Caco-2 (cell line): Measurements from ENCODE around the gene LMBR1L. TPM values are rescaled to one million over a fixed set of nuclear protein-coding genes. Genes with fewer than 3 reads are reported as not detected.

Experiments used
- BruUV-seq: library from RNA; stranded (reverse); fragments of 400-500 nt; replicated peaks from 2 replicates; lab custom pipeline; 2021; lab: Mats Ljungman, UMichigan
- CTCF ChIA-PET: fragments of 300-600 bp; sonication (Branson Sonifier 250); formaldehyde crosslinking; loops from one replicate; lab custom pipeline; 2022; ENCODE audit warnings: antibody characterized with exemption; lab: Charles Lee
- POLR2A ChIA-PET: fragments of 300-600 bp; sonication (Branson Sonifier 250); formaldehyde crosslinking; loops from one replicate; lab custom pipeline; 2022; ENCODE audit warnings: antibody characterized with exemption; lab: Charles Lee
- DNase-seq, 2 experiments: peaks; one replicate each; pipeline versions ENCODE4 v3.0.0 to v3.0.0-alpha.2; 2020 to 2022
- H3K27me3 ChIP-seq: replicated peaks from 2 replicates; pipeline ENCODE4 v1.6.0; 2011; ENCODE audit warnings: low read length; ENCODE audit not compliant: control insufficient read depth, insufficient read depth
- H3K36me3 ChIP-seq: 2 replicates; pipeline ENCODE4 v1.5.1; 2011; ENCODE audit warnings: low read length; ENCODE audit not compliant: control insufficient read depth, insufficient read depth
- H3K4me1 ChIP-seq: fragments of 250-450 bp; sonication (Bioruptor Pico); 2 replicates; pipeline ENCODE4 v1.5.1; 2020; ENCODE audit warnings: mild to moderate bottlenecking
- H3K4me3 ChIP-seq: 2 replicates; pipeline ENCODE4 v1.5.1; 2011; ENCODE audit warnings: low read depth, mild to moderate bottlenecking, control low read depth, low read length
- H3K9me3 ChIP-seq: fragments of 250-450 bp; sonication (Bioruptor Pico); 2 replicates; pipeline ENCODE4 v1.5.1; 2020; ENCODE audit warnings: mild to moderate bottlenecking, moderate library complexity
- H3K27ac Mint-ChIP-seq: one replicate; pipeline ENCODE4 v1.8.0; 2022; ENCODE audit warnings: mixed read lengths; ENCODE audit not compliant: unreplicated experiment
- H3K27me3 Mint-ChIP-seq: one replicate; pipeline ENCODE4 v1.8.0; 2022; ENCODE audit warnings: mixed read lengths; ENCODE audit not compliant: insufficient read depth, unreplicated experiment
- H3K36me3 Mint-ChIP-seq: one replicate; pipeline ENCODE4 v1.8.0; 2022; ENCODE audit warnings: mild to moderate bottlenecking, mixed read lengths; ENCODE audit not compliant: insufficient read depth, unreplicated experiment
- H3K4me1 Mint-ChIP-seq: one replicate; pipeline ENCODE4 v1.8.0; 2022; ENCODE audit warnings: low read depth, mixed read lengths; ENCODE audit not compliant: unreplicated experiment
- H3K4me3 Mint-ChIP-seq: one replicate; pipeline ENCODE4 v1.8.0; 2022; ENCODE audit warnings: mild to moderate bottlenecking, moderate library complexity, mixed read lengths; ENCODE audit not compliant: unreplicated experiment
- H3K9me3 Mint-ChIP-seq: one replicate; pipeline ENCODE4 v1.8.0; 2022; ENCODE audit warnings: mixed read lengths; ENCODE audit not compliant: unreplicated experiment
- CTCF ChIP-seq, 2 experiments: fragments of 200-600 bp in 1 of 2; IDR thresholded peaks; 1 replicate in 1 of 2; 2 replicates in 1 of 2; pipeline versions ENCODE4 v1.5.1 to v1.8.0; 2011 to 2022; ENCODE audit warnings: antibody characterized with exemption in 1 of 2, control low read depth in 1 of 2, inconsistent platforms in 1 of 2, low read depth in 1 of 2, low read length in 1 of 2, mild to moderate bottlenecking in 1 of 2, moderate library complexity in 1 of 2; ENCODE audit not compliant: insufficient read depth in 1 of 2, severe bottlenecking in 1 of 2, unreplicated experiment in 1 of 2
- intact Hi-C: fragments of 100-400 bp; cut with micrococcal nuclease; formaldehyde crosslinking; loops from one replicate; pipeline ENCODE4 v1.10.0; 2022; ENCODE audit not compliant: unreplicated experiment
- total RNA-seq: library from RNA; stranded (reverse); gene quantifications from 2 replicates; pipeline ENCODE4 v1.2.3, GENCODE V29; 2022

LMBR1L gene
- total RNA-seq, 1 experiment from 2014 or later, result 43.1 TPM

DNA sequence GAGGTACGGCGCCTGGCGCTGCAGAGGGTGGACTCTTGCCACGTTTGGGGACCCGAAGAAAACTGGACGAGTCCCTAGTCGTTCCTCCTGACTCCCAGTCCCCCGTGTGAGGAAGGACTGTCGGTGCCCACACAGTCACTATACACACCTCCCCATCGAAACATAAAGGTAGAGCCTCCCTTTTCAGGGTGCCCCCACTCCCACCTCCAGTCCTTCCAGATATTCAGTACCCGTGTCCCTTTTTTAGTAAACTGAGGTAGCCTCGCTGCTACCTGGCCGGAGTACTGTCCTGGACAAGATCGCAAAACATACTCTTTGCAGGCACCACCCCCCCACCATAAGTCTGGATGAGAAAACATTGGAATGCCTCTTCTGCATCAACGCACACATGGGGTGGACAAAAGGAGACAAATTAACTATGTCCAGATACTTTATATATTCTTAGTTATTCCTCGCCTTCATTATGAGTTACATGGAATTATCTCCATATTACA, 49.4 kb downstream of the LMBR1L start:
- peaks cover 11% of the 10 kb centered on the region for H3K36me3 Mint-ChIP-seq
- H3K9me3 ChIP-seq, result no peaks in the 10 kb centered on the region
- H3K27ac Mint-ChIP-seq, result peak overlapping the region; percentile 97
- H3K4me3 Mint-ChIP-seq, result peak overlapping the region; percentile 83
- CTCF ChIA-PET, result no interaction called here
- H3K36me3 ChIP-seq, result no peaks in the 10 kb centered on the region
- H3K4me3 ChIP-seq, result peak overlapping the region; percentile 91
- no peaks in the 10 kb centered on the region for H3K27me3 ChIP-seq
- intact Hi-C loops, result no loop called here
- BruUV-seq, result TSS peak; percentile 44
- peaks cover 11% of the 10 kb centered on the region for H3K4me1 Mint-ChIP-seq
- DNase-seq, result no peak
- H3K9me3 Mint-ChIP-seq, result no peaks in the 10 kb centered on the region
- TF ChIP-seq CTCF (IDR thresholded peaks at IDR 0.05; ENCODE audit: insufficient read depth in 1 of 2, low read depth in 1 of 2, low read length in 1 of 2, severe bottlenecking in 1 of 2, unreplicated experiment in 1 of 2), result no peak
- POLR2A ChIA-PET, result no interaction called here
- peaks cover 17% of the 10 kb centered on the region for H3K4me1 ChIP-seq
- H3K27me3 Mint-ChIP-seq, result no peaks in the 10 kb centered on the region

- no peaks in the 10 kb centered on the region for H3K27me3 Mint-ChIP-seq
- H3K36me3 ChIP-seq, result peaks cover 3% of the 10 kb centered on the region; the same call in 1 of the 2 replicates
- CTCF ChIA-PET, result interaction anchor here (1.0 kb wide), 1 partner anchor 9 kb away, joined by 4 read pairs; the partner anchor contains the start of gene RHEBL1
- H3K9me3 Mint-ChIP-seq, result no peaks in the 10 kb centered on the region
- intact Hi-C loops, result no loop called here
- no peaks in the 10 kb centered on the region for H3K9me3 ChIP-seq
- H3K36me3 Mint-ChIP-seq, result peaks cover 17% of the 10 kb centered on the region
- H3K27ac Mint-ChIP-seq, result peak within 1 kb of the TSS; percentile 97
- peaks cover 17% of the 10 kb centered on the region for H3K4me1 ChIP-seq
- POLR2A ChIA-PET, result no interaction called here
- peak within 1 kb of the TSS; percentile 91 for H3K4me3 ChIP-seq
- TF ChIP-seq CTCF (IDR thresholded peaks at IDR 0.05; ENCODE audit: insufficient read depth in 1 of 2, low read depth in 1 of 2, low read length in 1 of 2, severe bottlenecking in 1 of 2, unreplicated experiment in 1 of 2), result peak in 1 of 2 experiments; percentile 50
- H3K4me1 Mint-ChIP-seq, result peaks cover 16% of the 10 kb centered on the region
- DNase-seq, result peak; percentile 95
- TSS peak; percentile 43 for BruUV-seq
- no peaks in the 10 kb centered on the region for H3K27me3 ChIP-seq
- H3K4me3 Mint-ChIP-seq, result peak within 1 kb of the TSS; percentile 83
These were observed 50.1 kb downstream of the LMBR1L start, which contains the start of gene KMT2D for GRCh38 chr12:49060237-49061156. Gene KMT2D (minus strand): TSS chr12:49060794. CDS start chr12:49055324, 5,470 bp downstream.
